Activated T-helper 17 cell treated with anti-CD3 and anti-CD28 coated beads, Interleukin-2, amount 50 U/mL, for 72 hours (primary cell): Measurements from ENCODE around the gene GABRR2. TPM values are rescaled to one million over a fixed set of nuclear protein-coding genes. Genes with fewer than 3 reads are reported as not detected.

Experiments
- total RNA-seq, 2 donors: library from RNA; stranded (reverse); gene quantifications; one replicate each; pipeline ENCODE4 v1.2.3, GENCODE V29; 2022

The GABRR2 gene
- total RNA-seq, 2 donors from 2014 or later = 0.64 to 0.71 TPM

Other genes starting within 250 kb of the GABRR2 start
- 100 to 1,000 TPM in 1 of 2 donors, 10 to 100 TPM in 1; 61.5 to 363 TPM for gene PNRC1, start 234.5 kb downstream of the GABRR2 start, total RNA-seq
- gene SRSF12, start 197.2 kb downstream of the GABRR2 start, total RNA-seq = 1 to 10 TPM in 1 of 2 donors, not detected in 1; 1.1 TPM
- 1 to 10 TPM; 7.9 to 9.2 TPM for gene PM20D2, start 169.2 kb downstream of the GABRR2 start, total RNA-seq
- gene GABRR1, start 97.9 kb downstream of the GABRR2 start, total RNA-seq = not detected
- 10 to 100 TPM; 18.1 to 25.4 TPM for gene UBE2J1, start 37.4 kb upstream of the GABRR2 start, total RNA-seq
- 10 to 100 TPM in 1 of 2 donors, 1 to 10 TPM in 1; 8.8 to 22.3 TPM for gene RRAGD, start 97.0 kb upstream of the GABRR2 start, total RNA-seq
- 1 to 10 TPM; 1.6 to 3.8 TPM for gene ANKRD6, start 117.9 kb upstream of the GABRR2 start, total RNA-seq